Kidney epithelial cell (primary cell): ENCODE measurements around the gene SRP72. TPM values are rescaled to one million over a fixed set of nuclear protein-coding genes. Genes with fewer than 3 reads are reported as not detected.
A peak's percentile ranks its signal among the peaks of the same experiment; 100 is the strongest.

Experiments
- DNase-seq: peaks from one replicate; pipeline ENCODE4 v3.0.0-alpha.2; 2010; ENCODE audit warnings: low read depth
- H3K27me3 ChIP-seq: 2 replicates; pipeline ENCODE4 v1.6.0; 2011; ENCODE audit warnings: low read length; ENCODE audit not compliant: control insufficient read depth, insufficient read depth
- H3K36me3 ChIP-seq: 2 replicates; pipeline ENCODE4 v1.5.1; 2011; ENCODE audit warnings: low read length; ENCODE audit not compliant: control insufficient read depth, insufficient read depth
- H3K4me3 ChIP-seq: 2 replicates; pipeline ENCODE4 v1.5.1; 2011; ENCODE audit warnings: low read depth, mild to moderate bottlenecking, control low read depth, low read length
- total RNA-seq: library from RNA; depleted of rRNA; stranded (reverse); fragments of >200 nt; gene quantifications from 2 replicates; pipeline ENCODE4 v1.2.3, GENCODE V29; 2015
- TF ChIP-seq, protein P1 (sequence below): IDR thresholded peaks from 2 replicates; pipeline ENCODE4 v1.5.1; 2011; ENCODE audit warnings: mild to moderate bottlenecking, moderate library complexity, low read length, control low read depth, inconsistent platforms; ENCODE audit not compliant: insufficient read depth, poor library complexity, severe bottlenecking

The SRP72 gene
- total RNA-seq, 1 donor from 2014 or later, result 76.9 TPM

DNA sequence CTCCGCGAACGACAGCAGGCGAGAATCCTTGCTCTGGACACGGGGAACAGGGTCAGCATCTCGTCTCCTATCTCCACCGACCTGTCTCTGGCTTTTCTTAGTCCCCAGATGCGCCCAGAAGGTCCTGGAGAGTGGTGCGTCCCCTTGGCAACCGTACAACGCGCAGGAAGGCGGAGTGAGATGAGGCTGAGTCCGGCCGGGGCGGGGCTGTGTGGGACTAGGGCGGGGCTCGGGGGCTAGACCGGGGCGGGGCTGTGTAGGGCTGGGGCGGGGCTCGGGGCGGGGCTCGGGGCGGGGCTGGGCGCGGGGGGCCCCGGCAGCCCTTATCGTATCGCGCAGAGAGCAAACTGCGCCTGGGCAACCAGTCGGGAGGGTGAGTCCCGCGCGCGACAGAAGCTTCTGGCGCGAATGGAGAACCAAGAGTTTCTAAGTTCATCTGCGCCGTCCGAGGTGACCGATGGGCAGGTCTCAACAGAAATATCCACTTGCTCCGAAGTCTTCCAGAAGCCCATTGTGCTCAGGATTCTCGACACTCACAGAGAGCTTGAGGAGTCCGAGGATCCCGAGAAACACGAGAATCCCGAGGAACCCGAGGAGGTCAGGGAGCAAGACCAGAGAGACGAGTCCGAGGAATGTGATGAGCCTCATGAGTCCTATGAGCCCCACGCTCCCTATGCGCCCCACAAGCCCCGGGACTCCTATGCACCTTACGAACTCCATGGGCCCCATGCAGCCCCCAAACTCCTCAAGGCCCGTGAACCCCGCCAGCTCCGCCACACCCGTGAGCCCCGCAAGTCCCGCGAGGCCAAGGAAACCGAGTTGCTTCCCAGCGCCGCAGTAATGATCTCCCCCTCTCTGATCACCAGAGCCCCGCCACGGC, 63.1 kb downstream of the SRP72 start:
- Histone ChIP-seq H3K27me3 (peaks cover 6% of the 10 kb centered on the region), H3K4me3 (peak overlapping the region; percentile 59), H3K36me3 (no peaks in the 10 kb centered on the region)
- peak; percentile 49 for DNase-seq
- TF ChIP-seq, protein P1, sequence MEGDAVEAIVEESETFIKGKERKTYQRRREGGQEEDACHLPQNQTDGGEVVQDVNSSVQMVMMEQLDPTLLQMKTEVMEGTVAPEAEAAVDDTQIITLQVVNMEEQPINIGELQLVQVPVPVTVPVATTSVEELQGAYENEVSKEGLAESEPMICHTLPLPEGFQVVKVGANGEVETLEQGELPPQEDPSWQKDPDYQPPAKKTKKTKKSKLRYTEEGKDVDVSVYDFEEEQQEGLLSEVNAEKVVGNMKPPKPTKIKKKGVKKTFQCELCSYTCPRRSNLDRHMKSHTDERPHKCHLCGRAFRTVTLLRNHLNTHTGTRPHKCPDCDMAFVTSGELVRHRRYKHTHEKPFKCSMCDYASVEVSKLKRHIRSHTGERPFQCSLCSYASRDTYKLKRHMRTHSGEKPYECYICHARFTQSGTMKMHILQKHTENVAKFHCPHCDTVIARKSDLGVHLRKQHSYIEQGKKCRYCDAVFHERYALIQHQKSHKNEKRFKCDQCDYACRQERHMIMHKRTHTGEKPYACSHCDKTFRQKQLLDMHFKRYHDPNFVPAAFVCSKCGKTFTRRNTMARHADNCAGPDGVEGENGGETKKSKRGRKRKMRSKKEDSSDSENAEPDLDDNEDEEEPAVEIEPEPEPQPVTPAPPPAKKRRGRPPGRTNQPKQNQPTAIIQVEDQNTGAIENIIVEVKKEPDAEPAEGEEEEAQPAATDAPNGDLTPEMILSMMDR, result no peak

DNA sequence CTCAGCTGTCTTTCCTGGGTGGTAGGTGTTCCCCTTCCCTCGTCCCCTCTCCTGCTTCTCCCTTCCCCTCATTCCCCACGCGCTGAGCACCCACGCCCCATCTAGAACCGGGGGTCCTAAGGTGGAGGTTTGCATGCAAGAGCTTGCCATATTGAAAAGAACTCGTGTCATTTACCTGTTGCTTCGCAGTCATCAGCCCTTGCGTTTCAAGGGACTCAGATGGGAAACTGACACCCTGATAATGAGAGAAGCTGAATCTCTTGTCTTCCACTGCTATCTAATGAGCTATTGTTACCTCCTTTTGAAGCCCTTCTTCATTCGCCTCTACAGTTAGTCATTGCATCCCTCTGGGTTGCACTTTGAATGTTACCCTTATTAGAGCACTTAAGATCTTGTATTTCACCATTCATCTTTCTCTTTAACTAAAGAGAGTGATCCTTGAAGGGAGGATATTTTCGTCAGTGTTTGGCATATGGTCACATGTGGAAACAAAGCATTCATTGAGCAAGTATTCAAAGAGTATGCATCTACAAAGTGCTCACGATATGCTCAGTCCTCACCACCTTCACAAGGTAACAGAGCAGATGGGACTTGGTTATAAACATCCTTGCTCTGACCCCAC, 63.8 kb downstream of the SRP72 start:
- Histone ChIP-seq H3K4me3 (peak overlapping the region; percentile 59), H3K27me3 (peaks cover 6% of the 10 kb centered on the region), H3K36me3 (no peaks in the 10 kb centered on the region)
- DNase-seq, result no peak
- TF ChIP-seq, protein P1, result no peak

DNA sequence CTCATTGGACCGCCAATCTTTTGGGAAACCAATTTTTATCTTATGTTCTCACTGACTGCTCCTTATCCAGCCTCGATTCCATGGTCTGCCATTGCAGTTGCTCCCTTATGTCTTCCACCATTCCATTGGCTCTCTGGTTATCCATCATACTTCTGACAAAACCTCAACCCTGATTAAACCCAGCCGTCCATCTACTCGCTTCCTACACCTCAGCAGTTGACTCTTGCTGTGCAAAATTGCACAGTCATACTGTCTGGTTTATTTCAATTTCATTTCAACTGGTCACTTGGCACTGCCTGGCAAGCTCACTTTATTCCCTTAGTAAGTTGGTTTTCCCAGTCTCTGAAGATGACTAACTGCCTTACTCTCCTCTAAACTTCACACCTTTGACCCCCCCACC, 64.4 kb downstream of the SRP72 start:
- no peak for DNase-seq
- Histone ChIP-seq H3K27me3 (peaks cover 6% of the 10 kb centered on the region), H3K4me3 (no peak overlapping the region), H3K36me3 (no peaks in the 10 kb centered on the region)
- TF ChIP-seq, protein P1, result no peak

DNA sequence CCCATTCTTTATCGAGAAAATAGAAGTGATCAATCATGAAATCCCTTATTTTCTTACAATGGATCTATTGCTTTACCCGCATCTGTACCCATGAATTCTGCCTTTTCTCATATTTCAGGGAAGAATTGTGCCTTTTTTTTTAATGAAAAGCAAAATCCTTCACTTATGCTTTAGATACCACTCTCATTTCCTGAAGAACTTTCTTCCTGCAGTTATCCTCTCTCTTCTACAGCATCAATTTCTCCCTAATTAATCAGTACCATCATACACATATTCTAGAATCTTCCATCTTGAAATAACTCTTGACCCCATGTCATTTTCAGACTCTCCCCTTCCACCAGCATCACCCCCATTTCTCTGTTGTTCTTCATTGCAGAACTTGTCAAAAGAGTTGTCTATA, 64.8 kb downstream of the SRP72 start:
- Histone ChIP-seq H3K4me3 (no peak overlapping the region), H3K36me3 (no peaks in the 10 kb centered on the region), H3K27me3 (peaks cover 6% of the 10 kb centered on the region)
- TF ChIP-seq, protein P1, result no peak
- DNase-seq, result no peak

DNA sequence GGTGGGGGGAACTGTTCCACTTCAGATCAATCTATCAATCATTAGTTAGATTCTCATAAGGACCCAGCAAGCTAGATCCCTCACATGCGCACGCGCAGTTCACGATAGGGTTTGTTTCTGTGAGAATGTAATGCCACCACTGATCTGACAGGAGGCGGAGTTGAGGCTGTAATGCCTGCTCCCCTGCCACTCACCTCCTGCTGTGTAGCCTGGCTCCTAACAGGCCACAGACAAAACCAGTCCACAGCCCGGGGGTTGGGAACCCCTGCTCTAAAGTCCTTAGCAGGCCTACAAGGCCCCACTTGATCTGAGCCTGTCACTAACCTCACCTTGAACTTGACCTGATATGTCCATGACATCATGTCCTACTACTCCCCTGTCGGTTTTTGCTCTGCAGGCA, 68.5 kb downstream of the SRP72 start:
- Histone ChIP-seq H3K27me3 (peaks cover 3% of the 10 kb centered on the region), H3K4me3 (no peak overlapping the region), H3K36me3 (no peaks in the 10 kb centered on the region)
- TF ChIP-seq, protein P1, result no peak
- no peak for DNase-seq

DNA sequence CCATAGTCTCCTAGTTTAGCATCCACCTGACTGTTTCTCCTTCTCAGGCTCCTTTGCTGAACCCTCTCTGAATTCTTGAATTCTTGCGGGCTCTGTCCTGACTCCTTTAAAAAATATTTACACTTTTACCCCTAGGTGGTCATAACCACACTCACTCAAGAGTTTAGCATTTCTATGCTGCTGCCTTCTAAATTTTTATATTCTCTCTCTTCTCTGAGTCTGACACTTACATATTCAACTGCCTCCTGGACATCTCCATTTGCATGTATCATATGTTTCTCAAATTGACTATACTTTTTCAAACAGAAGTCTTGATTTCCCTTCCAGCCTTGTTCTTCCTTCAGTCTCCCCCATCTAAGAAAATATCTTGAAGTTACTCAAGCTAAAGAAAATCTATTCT, 69.7 kb downstream of the SRP72 start:
- TF ChIP-seq, protein P1, result no peak
- Histone ChIP-seq H3K4me3 (no peak overlapping the region), H3K36me3 (no peaks in the 10 kb centered on the region), H3K27me3 (no peaks in the 10 kb centered on the region)
- no peak for DNase-seq
